SK-N-SH (cell line): ENCODE measurements around the gene PRKAB2. TPM values are rescaled to one million over a fixed set of nuclear protein-coding genes. Genes with fewer than 3 reads are reported as not detected.

Source experiments
- CTCF ChIA-PET: fragments of 300-600, 350-600 bp; formaldehyde crosslinking; extraction: SDS; loops from one replicate; lab custom pipeline; 2021; lab: Yijun Ruan, JAX
- POLR2A ChIA-PET: fragments of 350-600 bp; sonication (Branson Sonifier 250); formaldehyde crosslinking; extraction: SDS; loops from one replicate; lab custom pipeline; 2020; ENCODE audit warnings: antibody characterized with exemption, inconsistent platforms; lab: Yijun Ruan, JAX
- DNase-seq: peaks from one replicate; pipeline ENCODE4 v3.0.0; 2012
- H2AFZ ChIP-seq: fragments of 200-600 bp; sonication (generic); 2 replicates; pipeline ENCODE4 v1.8.1; 2016; ENCODE audit warnings: antibody characterized with exemption, mild to moderate bottlenecking, low read depth
- H3F3A ChIP-seq: fragments of 200-600 bp; sonication (generic); replicated peaks from 2 replicates; pipeline ENCODE3; 2016; ENCODE audit warnings: antibody characterized with exemption, mild to moderate bottlenecking; ENCODE audit not compliant: insufficient read depth
- H3K27ac ChIP-seq, 2 experiments: fragments of 200-500 bp in 1 of 2; fragments of 200-600 bp in 1 of 2; sonication (Bioruptor generic) in 1 of 2; sonication (generic), shearing (Covaris generic) in 1 of 2; 2 replicates each; pipeline versions ENCODE4 v1.5.1 to v1.6.1; 2014 to 2016; ENCODE audit warnings: low read depth in 2 of 2, inconsistent platforms in 1 of 2, low read length in 1 of 2, mild to moderate bottlenecking in 1 of 2, mixed read lengths in 1 of 2
- H3K27me3 ChIP-seq: fragments of 200-600 bp; sonication (generic), shearing (Covaris generic); 2 replicates; pipeline ENCODE4 v1.6.1; 2016; ENCODE audit warnings: mixed run types; ENCODE audit not compliant: insufficient read depth
- H3K36me3 ChIP-seq, 2 experiments: fragments of 200-500 bp in 1 of 2; fragments of 200-600 bp in 1 of 2; sonication (Bioruptor generic) in 1 of 2; sonication (generic) in 1 of 2; replicated peaks in 1 of 2; 2 replicates each; pipeline versions ENCODE3 to v1.5.1; 2014 to 2016; ENCODE audit warnings: low read length in 1 of 2, mild to moderate bottlenecking in 1 of 2; ENCODE audit not compliant: insufficient read depth in 2 of 2, control insufficient read depth in 1 of 2
- H3K4me1 ChIP-seq, 2 experiments: fragments of 200-500 bp in 1 of 2; fragments of 200-600 bp in 1 of 2; sonication (Bioruptor generic) in 1 of 2; sonication (generic), shearing (Covaris generic) in 1 of 2; 2 replicates each; pipeline versions ENCODE4 v1.5.1 to v1.6.1; 2014 to 2016; ENCODE audit warnings: low read depth in 1 of 2, low read length in 1 of 2, mixed run types in 1 of 2; ENCODE audit not compliant: insufficient read depth in 2 of 2, control insufficient read depth in 1 of 2
- H3K4me2 ChIP-seq: fragments of 200-600 bp; sonication (generic), shearing (Covaris generic); 2 replicates; pipeline ENCODE4 v1.6.1; 2017; ENCODE audit warnings: mixed run types
- H3K4me3 ChIP-seq, 2 experiments: fragments of 200-500 bp in 1 of 2; fragments of 200-600 bp in 1 of 2; sonication (Bioruptor generic) in 1 of 2; sonication (generic), shearing (Covaris generic) in 1 of 2; 2 replicates each; pipeline versions ENCODE4 v1.5.1 to v1.8.1; 2014 to 2016; ENCODE audit warnings: low read depth in 2 of 2, inconsistent platforms in 1 of 2, low read length in 1 of 2, mild to moderate bottlenecking in 1 of 2, mixed read lengths in 1 of 2, moderate library complexity in 1 of 2
- H3K79me2 ChIP-seq: fragments of 200-600 bp; sonication (generic); 2 replicates; pipeline ENCODE4 v1.8.1; 2017; ENCODE audit warnings: mild to moderate bottlenecking; ENCODE audit not compliant: insufficient read depth
- H3K9ac ChIP-seq: fragments of 200-600 bp; sonication (generic); 2 replicates; pipeline ENCODE4 v1.6.1; 2017; ENCODE audit warnings: mixed run types
- H3K9me2 ChIP-seq: fragments of 200-600 bp; sonication (generic); 2 replicates; pipeline ENCODE4 v1.6.1; 2017; ENCODE audit warnings: mixed run types
- H3K9me3 ChIP-seq: fragments of 200-600 bp; sonication (generic); 2 replicates; pipeline ENCODE4 v1.6.1; 2017; ENCODE audit warnings: mixed run types, mild to moderate bottlenecking, moderate library complexity
- H4K20me1 ChIP-seq: fragments of 200-600 bp; sonication (generic); 2 replicates; pipeline ENCODE4 v1.6.1; 2017; ENCODE audit warnings: mild to moderate bottlenecking, mixed run types; ENCODE audit not compliant: insufficient read depth
- CTCF ChIP-seq: fragments of 200-600 bp; sonication (generic); IDR thresholded peaks from 2 replicates; pipeline ENCODE4 v1.6.1; 2017; ENCODE audit warnings: antibody characterized with exemption, mild to moderate bottlenecking, moderate library complexity
- EZH2phosphoT487 ChIP-seq: fragments of 200-600 bp; sonication (generic); IDR thresholded peaks from 2 replicates; pipeline ENCODE4 v1.6.1; 2017; ENCODE audit warnings: low read depth, mixed run types, mild to moderate bottlenecking, antibody characterized with exemption, moderate library complexity, borderline replicate concordance
- GABPA ChIP-seq: IDR thresholded peaks from 2 replicates; pipeline ENCODE4 v1.4.0; 2012; ENCODE audit warnings: low read depth, mild to moderate bottlenecking
- GATA2 ChIP-seq: sonication (generic); formaldehyde crosslinking; IDR thresholded peaks from 2 replicates; pipeline ENCODE4 v1.5.0; 2020; ENCODE audit warnings: mild to moderate bottlenecking, missing genetic modification reagents
- MEF2A ChIP-seq: IDR thresholded peaks from 2 replicates; pipeline ENCODE4 v1.4.0; 2012; ENCODE audit warnings: low read depth, borderline replicate concordance
- MXI1 ChIP-seq: IDR thresholded peaks from 2 replicates; pipeline ENCODE4 v1.6.1; 2012; ENCODE audit warnings: mild to moderate bottlenecking, low read depth, low read length, improper control_type of control experiment
- NFIC ChIP-seq: IDR thresholded peaks from 2 replicates; pipeline ENCODE4 v1.4.0; 2012; ENCODE audit warnings: borderline replicate concordance
- NRF1 ChIP-seq: IDR thresholded peaks from 2 replicates; pipeline ENCODE4 v1.6.1; 2012; ENCODE audit warnings: low read depth, mild to moderate bottlenecking, low read length
- PBX3 ChIP-seq: IDR thresholded peaks from 2 replicates; pipeline ENCODE4; 2012
- RAD21 ChIP-seq: IDR thresholded peaks from 2 replicates; pipeline ENCODE4 v1.6.1; 2012; ENCODE audit warnings: mild to moderate bottlenecking, low read length
- RCOR1 ChIP-seq: fragments of 150-350 bp; IDR thresholded peaks from 2 replicates; pipeline ENCODE4 v1.6.1; 2017; ENCODE audit warnings: antibody characterized with exemption, low read length
- SIN3A ChIP-seq: IDR thresholded peaks from 2 replicates; pipeline ENCODE4 v1.6.1; 2012; ENCODE audit warnings: low read depth, mild to moderate bottlenecking, low read length, moderate library complexity, borderline replicate concordance
- SMC3 ChIP-seq: IDR thresholded peaks from 2 replicates; pipeline ENCODE4 v1.6.1; 2012; ENCODE audit warnings: low read depth, low read length, improper control_type of control experiment
- TCF12 ChIP-seq: IDR thresholded peaks from 2 replicates; pipeline ENCODE4 v1.4.0; 2012
- YY1 ChIP-seq: IDR thresholded peaks from 2 replicates; pipeline ENCODE4 v1.4.0; 2012; ENCODE audit warnings: low read depth, mild to moderate bottlenecking
- WGBS: methylation state at CpG from one replicate; pipeline ENCODE4 v1.1.6; 2017; ENCODE audit warnings: low lambda C conversion rate; 5-methylcytosine and 5-hydroxymethylcytosine counted together
- polyA plus RNA-seq, 3 experiments: library from polyadenylated mRNA; depleted of rRNA; stranded (reverse); fragments of >200 nt; gene quantifications; 2 replicates each; pipeline ENCODE4 v1.2.3, GENCODE V29; 2012
- TF ChIP-seq, protein P1 (sequence below): IDR thresholded peaks from 2 replicates; pipeline ENCODE4 v1.4.0; 2012; ENCODE audit warnings: low read depth, borderline replicate concordance
- TF ChIP-seq, protein P2 (sequence below): IDR thresholded peaks from 2 replicates; pipeline ENCODE4 v1.6.1; 2012; ENCODE audit warnings: mild to moderate bottlenecking, low read depth, low read length, moderate library complexity

Gene PRKAB2
- polyA plus RNA-seq, 1 of the 3 experiments (the other 2 are of a cell fraction): 6.2 TPM

DNA sequence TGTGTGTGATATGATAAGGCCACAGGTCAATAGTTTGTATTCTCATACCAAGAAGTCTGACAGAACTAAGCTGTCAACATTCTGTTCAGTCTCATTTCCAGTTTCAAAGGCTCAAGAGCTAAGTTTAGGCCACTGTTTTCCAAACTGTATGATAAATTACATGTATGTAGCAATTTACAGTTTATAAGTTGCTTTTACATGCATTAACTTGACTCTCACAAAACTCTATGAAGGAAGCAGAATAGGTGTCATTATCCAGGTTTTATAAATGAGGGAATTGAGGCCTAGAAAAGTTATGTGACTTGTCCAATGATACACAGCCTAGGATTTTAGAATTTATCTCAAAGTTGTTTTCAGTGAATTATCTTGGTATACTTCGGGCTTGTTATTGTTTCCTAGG lies 29.5 kb upstream of the PRKAB2 start:
- Histone ChIP-seq H3K27me3 (no peaks in the 10 kb centered on the region), H3K9me3 (no peaks in the 10 kb centered on the region), H3K27ac (no peak overlapping the region), H3K36me3 (no peaks in the 10 kb centered on the region), H3K4me2 (no peak overlapping the region), H3K9ac (no peak overlapping the region), H3F3A (no peaks in the 10 kb centered on the region), H3K9me2 (no peaks in the 10 kb centered on the region), H2AFZ (no peak overlapping the region), H3K79me2 (no peaks in the 10 kb centered on the region), H3K4me3 (no peak overlapping the region), H4K20me1 (no peaks in the 10 kb centered on the region), H3K4me1 (no peaks in the 10 kb centered on the region)
- TF ChIP-seq, protein P1, sequence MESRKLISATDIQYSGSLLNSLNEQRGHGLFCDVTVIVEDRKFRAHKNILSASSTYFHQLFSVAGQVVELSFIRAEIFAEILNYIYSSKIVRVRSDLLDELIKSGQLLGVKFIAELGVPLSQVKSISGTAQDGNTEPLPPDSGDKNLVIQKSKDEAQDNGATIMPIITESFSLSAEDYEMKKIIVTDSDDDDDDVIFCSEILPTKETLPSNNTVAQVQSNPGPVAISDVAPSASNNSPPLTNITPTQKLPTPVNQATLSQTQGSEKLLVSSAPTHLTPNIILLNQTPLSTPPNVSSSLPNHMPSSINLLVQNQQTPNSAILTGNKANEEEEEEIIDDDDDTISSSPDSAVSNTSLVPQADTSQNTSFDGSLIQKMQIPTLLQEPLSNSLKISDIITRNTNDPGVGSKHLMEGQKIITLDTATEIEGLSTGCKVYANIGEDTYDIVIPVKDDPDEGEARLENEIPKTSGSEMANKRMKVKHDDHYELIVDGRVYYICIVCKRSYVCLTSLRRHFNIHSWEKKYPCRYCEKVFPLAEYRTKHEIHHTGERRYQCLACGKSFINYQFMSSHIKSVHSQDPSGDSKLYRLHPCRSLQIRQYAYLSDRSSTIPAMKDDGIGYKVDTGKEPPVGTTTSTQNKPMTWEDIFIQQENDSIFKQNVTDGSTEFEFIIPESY: no peak
- no peak for TF ChIP-seq GABPA
- TF ChIP-seq PBX3: no peak
- no peak for TF ChIP-seq RAD21
- TF ChIP-seq GATA2 (CRISPR knock-in tag): no peak
- TF ChIP-seq CTCF: no peak
- TF ChIP-seq NRF1: no peak
- no peak for TF ChIP-seq MEF2A
- no peak for TF ChIP-seq TCF12
- TF ChIP-seq, protein P2, sequence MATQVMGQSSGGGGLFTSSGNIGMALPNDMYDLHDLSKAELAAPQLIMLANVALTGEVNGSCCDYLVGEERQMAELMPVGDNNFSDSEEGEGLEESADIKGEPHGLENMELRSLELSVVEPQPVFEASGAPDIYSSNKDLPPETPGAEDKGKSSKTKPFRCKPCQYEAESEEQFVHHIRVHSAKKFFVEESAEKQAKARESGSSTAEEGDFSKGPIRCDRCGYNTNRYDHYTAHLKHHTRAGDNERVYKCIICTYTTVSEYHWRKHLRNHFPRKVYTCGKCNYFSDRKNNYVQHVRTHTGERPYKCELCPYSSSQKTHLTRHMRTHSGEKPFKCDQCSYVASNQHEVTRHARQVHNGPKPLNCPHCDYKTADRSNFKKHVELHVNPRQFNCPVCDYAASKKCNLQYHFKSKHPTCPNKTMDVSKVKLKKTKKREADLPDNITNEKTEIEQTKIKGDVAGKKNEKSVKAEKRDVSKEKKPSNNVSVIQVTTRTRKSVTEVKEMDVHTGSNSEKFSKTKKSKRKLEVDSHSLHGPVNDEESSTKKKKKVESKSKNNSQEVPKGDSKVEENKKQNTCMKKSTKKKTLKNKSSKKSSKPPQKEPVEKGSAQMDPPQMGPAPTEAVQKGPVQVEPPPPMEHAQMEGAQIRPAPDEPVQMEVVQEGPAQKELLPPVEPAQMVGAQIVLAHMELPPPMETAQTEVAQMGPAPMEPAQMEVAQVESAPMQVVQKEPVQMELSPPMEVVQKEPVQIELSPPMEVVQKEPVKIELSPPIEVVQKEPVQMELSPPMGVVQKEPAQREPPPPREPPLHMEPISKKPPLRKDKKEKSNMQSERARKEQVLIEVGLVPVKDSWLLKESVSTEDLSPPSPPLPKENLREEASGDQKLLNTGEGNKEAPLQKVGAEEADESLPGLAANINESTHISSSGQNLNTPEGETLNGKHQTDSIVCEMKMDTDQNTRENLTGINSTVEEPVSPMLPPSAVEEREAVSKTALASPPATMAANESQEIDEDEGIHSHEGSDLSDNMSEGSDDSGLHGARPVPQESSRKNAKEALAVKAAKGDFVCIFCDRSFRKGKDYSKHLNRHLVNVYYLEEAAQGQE: no peak
- TF ChIP-seq YY1: no peak
- TF ChIP-seq NFIC: no peak
- TF ChIP-seq RCOR1: no peak
- no peak for TF ChIP-seq SIN3A
- TF ChIP-seq EZH2phosphoT487: no peak
- no peak for TF ChIP-seq SMC3
- no peak for TF ChIP-seq MXI1
- DNase-seq: no peak
- ChIA-PET POLR2A (no interaction called here), CTCF (interaction anchor here (1.4 kb wide), 1 partner anchor 29 kb away, joined by 3 read pairs; no protein-coding TSS in a partner anchor)
- WGBS: 66% methylated on average over 1 of the region's 1 CpG
